Measurements from ENCODE around the gene SLC36A2. TPM values are rescaled to one million over a fixed set of nuclear protein-coding genes. Genes with fewer than 3 reads are reported as not detected.

SLC36A2 gene
- total RNA-seq, 1 donor from 2014 or later = not detected

GRCh38 chr5:151327585-151327984 is 19.8 kb downstream of the SLC36A2 start:
- no peaks in the 10 kb centered on the region for H3K27me3 ChIP-seq (ENCODE audit: control insufficient read depth, insufficient read depth, low read length)
- no peaks in the 10 kb centered on the region for H3K36me3 ChIP-seq (ENCODE audit: control insufficient read depth, insufficient read depth, low read length)
- no peak overlapping the region for H3K4me3 ChIP-seq (ENCODE audit: low read depth, low read length)
- TF ChIP-seq CTCF (IDR thresholded peaks at IDR 0.05; ENCODE audit: insufficient read depth, low read length, poor library complexity, severe bottlenecking) = no peak
- no peak for DNase-seq (ENCODE audit: low read depth)

GRCh38 chr5:151326266-151326665 is 21.1 kb downstream of the SLC36A2 start:
- Histone ChIP-seq H3K36me3 (ENCODE audit: control insufficient read depth, insufficient read depth, low read length) (no peaks in the 10 kb centered on the region), H3K27me3 (ENCODE audit: control insufficient read depth, insufficient read depth, low read length) (no peaks in the 10 kb centered on the region), H3K4me3 (ENCODE audit: low read depth, low read length) (no peak overlapping the region)
- no peak for DNase-seq (ENCODE audit: low read depth)
- no peak for TF ChIP-seq CTCF (IDR thresholded peaks at IDR 0.05; ENCODE audit: insufficient read depth, low read length, poor library complexity, severe bottlenecking)

- Histone ChIP-seq H3K36me3 (ENCODE audit: control insufficient read depth, insufficient read depth, low read length) (no peaks in the 10 kb centered on the region), H3K27me3 (ENCODE audit: control insufficient read depth, insufficient read depth, low read length) (no peaks in the 10 kb centered on the region), H3K4me3 (ENCODE audit: low read depth, low read length) (no peak overlapping the region)
- TF ChIP-seq CTCF (IDR thresholded peaks at IDR 0.05; ENCODE audit: insufficient read depth, low read length, poor library complexity, severe bottlenecking) = no peak
- no peak for DNase-seq (ENCODE audit: low read depth)
Observed at GRCh38 chr5:151320481-151320880, 26.9 kb downstream of the SLC36A2 start.

- no peak for TF ChIP-seq CTCF (IDR thresholded peaks at IDR 0.05; ENCODE audit: insufficient read depth, low read length, poor library complexity, severe bottlenecking)
- Histone ChIP-seq H3K36me3 (ENCODE audit: control insufficient read depth, insufficient read depth, low read length) (no peaks in the 10 kb centered on the region), H3K27me3 (ENCODE audit: control insufficient read depth, insufficient read depth, low read length) (no peaks in the 10 kb centered on the region), H3K4me3 (ENCODE audit: low read depth, low read length) (no peak overlapping the region)
- DNase-seq (ENCODE audit: low read depth) = no peak
Observed at GRCh38 chr5:151318850-151319732, 28.3 kb downstream of the SLC36A2 start.

- no peak for DNase-seq (ENCODE audit: low read depth)
- Histone ChIP-seq H3K36me3 (ENCODE audit: control insufficient read depth, insufficient read depth, low read length) (no peaks in the 10 kb centered on the region), H3K27me3 (ENCODE audit: control insufficient read depth, insufficient read depth, low read length) (no peaks in the 10 kb centered on the region), H3K4me3 (ENCODE audit: low read depth, low read length) (no peak overlapping the region)
- no peak for TF ChIP-seq CTCF (IDR thresholded peaks at IDR 0.05; ENCODE audit: insufficient read depth, low read length, poor library complexity, severe bottlenecking)
Observed at GRCh38 chr5:151317871-151318270, 29.5 kb downstream of the SLC36A2 start.
